ENCODE data around the gene DCC. TPM values are rescaled to one million over a fixed set of nuclear protein-coding genes. Genes with fewer than 3 reads are reported as not detected.

Gene DCC
- total and polyA plus RNA-seq, 2 experiments from 2014 or later, result 0.53 to 0.73 TPM

DNA sequence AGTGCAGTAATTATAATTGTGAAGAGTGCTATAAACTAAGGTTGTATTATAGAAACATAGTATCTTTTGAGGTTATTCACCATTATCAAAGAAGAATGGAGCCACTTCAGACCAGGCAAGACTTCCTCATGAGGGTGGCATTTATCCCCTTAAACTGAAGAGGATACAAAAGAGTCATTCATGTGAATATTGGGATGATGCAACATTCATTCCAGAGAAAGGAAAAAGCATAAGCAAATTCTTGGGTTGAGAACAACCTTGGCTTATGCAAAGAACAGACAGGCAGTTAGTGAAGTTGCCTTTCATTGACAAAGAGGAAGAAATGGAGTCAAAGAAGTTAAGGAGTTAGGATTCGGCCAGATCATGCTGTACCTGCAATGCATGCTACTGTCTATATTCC is 1201.9 kb downstream of the DCC start:
- H3K27ac ChIP-seq (ENCODE audit: low read depth), result no peak overlapping the region
- H3K4me3 ChIP-seq, result no peak overlapping the region
- DNase-seq (ENCODE audit: low spot score) (no peak), ATAC-seq (no peak)
- H3K79me2 ChIP-seq (replicated peaks; ENCODE audit: insufficient read depth), result no peaks in the 10 kb centered on the region
- no peaks in the 10 kb centered on the region for H3K27me3 ChIP-seq (ENCODE audit: insufficient read depth)
- H2AFZ ChIP-seq, result no peak overlapping the region; the same call in 1 of the 2 replicates
- 0 out of 2 replicates have a peak overlapping the region, but pooled peaks have one; percentile 9 for H3K4me2 ChIP-seq
- H3K9me2 ChIP-seq (ENCODE audit: insufficient read depth), result peaks cover 19% of the 10 kb centered on the region
- H4K20me1 ChIP-seq (replicated peaks; ENCODE audit: insufficient read depth), result no peaks in the 10 kb centered on the region
- no peaks in the 10 kb centered on the region for H3K36me3 Mint-ChIP-seq (ENCODE audit: low read depth)
- H3K4me3 Mint-ChIP-seq, result no peak overlapping the region
- peaks cover 24% of the 10 kb centered on the region for H3K4me1 Mint-ChIP-seq
- H3K27ac Mint-ChIP-seq, result peak overlapping the region; percentile 61
- H3K4me1 ChIP-seq (ENCODE audit: insufficient read depth), result peaks cover 21% of the 10 kb centered on the region
- H3K36me3 ChIP-seq (ENCODE audit: insufficient read depth), result no peaks in the 10 kb centered on the region
- H3K9me3 Mint-ChIP-seq, result no peaks in the 10 kb centered on the region
- TF ChIP-seq STAT1 (IDR thresholded peaks at IDR 0.05; ENCODE audit: unreplicated experiment), result no peak
- TF ChIP-seq EZH2 (IDR thresholded peaks at IDR 0.05; ENCODE audit: low read depth, unreplicated experiment), result no peak
- no peak for TF ChIP-seq CREB1 (CRISPR knock-in tag; IDR thresholded peaks at IDR 0.05; ENCODE audit: low read depth)
- TF ChIP-seq POLR2AphosphoS5 (IDR thresholded peaks at IDR 0.05; ENCODE audit: low read depth), result no peak
- no peak for TF ChIP-seq CTCF (conservative IDR thresholded peaks at IDR 0.05; ENCODE audit: low read depth in 2 of 2)
- no peak for TF ChIP-seq ZNF331 (CRISPR knock-in tag; IDR thresholded peaks at IDR 0.05; ENCODE audit: low read depth)
- TF ChIP-seq, protein P1, sequence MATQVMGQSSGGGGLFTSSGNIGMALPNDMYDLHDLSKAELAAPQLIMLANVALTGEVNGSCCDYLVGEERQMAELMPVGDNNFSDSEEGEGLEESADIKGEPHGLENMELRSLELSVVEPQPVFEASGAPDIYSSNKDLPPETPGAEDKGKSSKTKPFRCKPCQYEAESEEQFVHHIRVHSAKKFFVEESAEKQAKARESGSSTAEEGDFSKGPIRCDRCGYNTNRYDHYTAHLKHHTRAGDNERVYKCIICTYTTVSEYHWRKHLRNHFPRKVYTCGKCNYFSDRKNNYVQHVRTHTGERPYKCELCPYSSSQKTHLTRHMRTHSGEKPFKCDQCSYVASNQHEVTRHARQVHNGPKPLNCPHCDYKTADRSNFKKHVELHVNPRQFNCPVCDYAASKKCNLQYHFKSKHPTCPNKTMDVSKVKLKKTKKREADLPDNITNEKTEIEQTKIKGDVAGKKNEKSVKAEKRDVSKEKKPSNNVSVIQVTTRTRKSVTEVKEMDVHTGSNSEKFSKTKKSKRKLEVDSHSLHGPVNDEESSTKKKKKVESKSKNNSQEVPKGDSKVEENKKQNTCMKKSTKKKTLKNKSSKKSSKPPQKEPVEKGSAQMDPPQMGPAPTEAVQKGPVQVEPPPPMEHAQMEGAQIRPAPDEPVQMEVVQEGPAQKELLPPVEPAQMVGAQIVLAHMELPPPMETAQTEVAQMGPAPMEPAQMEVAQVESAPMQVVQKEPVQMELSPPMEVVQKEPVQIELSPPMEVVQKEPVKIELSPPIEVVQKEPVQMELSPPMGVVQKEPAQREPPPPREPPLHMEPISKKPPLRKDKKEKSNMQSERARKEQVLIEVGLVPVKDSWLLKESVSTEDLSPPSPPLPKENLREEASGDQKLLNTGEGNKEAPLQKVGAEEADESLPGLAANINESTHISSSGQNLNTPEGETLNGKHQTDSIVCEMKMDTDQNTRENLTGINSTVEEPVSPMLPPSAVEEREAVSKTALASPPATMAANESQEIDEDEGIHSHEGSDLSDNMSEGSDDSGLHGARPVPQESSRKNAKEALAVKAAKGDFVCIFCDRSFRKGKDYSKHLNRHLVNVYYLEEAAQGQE (IDR thresholded peaks at IDR 0.05; ENCODE audit: unreplicated experiment), result no peak
- no peak for TF ChIP-seq ZNF114 (CRISPR knock-in tag; IDR thresholded peaks at IDR 0.05)
- TF ChIP-seq, protein P2, sequence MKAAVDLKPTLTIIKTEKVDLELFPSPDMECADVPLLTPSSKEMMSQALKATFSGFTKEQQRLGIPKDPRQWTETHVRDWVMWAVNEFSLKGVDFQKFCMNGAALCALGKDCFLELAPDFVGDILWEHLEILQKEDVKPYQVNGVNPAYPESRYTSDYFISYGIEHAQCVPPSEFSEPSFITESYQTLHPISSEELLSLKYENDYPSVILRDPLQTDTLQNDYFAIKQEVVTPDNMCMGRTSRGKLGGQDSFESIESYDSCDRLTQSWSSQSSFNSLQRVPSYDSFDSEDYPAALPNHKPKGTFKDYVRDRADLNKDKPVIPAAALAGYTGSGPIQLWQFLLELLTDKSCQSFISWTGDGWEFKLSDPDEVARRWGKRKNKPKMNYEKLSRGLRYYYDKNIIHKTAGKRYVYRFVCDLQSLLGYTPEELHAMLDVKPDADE (IDR thresholded peaks at IDR 0.05), result no peak
- TF ChIP-seq EZH2phosphoT487 (IDR thresholded peaks at IDR 0.05; ENCODE audit: unreplicated experiment), result no peak
- TF ChIP-seq NANOG (IDR thresholded peaks at IDR 0.05; ENCODE audit: borderline replicate concordance), result no peak
- TF ChIP-seq JUNB (IDR thresholded peaks at IDR 0.05; ENCODE audit: unreplicated experiment), result no peak
- no peak for TF ChIP-seq ZNF462 (CRISPR knock-in tag; IDR thresholded peaks at IDR 0.05)
- H3K27me3 Mint-ChIP-seq (ENCODE audit: insufficient read depth, low read depth, poor library complexity), result no peaks in the 10 kb centered on the region
- no peaks in the 10 kb centered on the region for H3F3A ChIP-seq (replicated peaks; ENCODE audit: low read depth)

Data from GM23338 (cell line).